Measurements from ENCODE around the gene TRMU.

DNA sequence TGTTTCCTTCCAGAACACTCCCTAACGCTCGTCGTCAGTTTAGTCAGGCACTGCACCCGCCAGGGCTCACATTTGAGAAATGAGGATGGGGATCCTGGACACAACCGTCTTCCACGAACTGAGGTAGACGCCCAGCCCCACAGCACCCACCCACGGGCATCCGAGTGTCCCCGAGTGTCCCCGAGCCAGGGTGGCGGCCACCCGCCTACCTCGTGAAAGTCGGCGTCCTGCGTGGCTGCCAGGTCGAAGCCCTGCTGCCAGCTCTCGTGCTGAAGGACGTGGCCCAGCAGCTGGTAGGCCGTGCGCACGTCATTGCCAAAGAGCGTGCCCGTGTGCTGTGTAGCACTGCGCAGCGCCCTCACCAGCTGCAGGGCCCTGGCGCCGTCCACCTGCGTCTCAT is 53.6 kb downstream of the TRMU start:
- TF ChIP-seq, protein P1, sequence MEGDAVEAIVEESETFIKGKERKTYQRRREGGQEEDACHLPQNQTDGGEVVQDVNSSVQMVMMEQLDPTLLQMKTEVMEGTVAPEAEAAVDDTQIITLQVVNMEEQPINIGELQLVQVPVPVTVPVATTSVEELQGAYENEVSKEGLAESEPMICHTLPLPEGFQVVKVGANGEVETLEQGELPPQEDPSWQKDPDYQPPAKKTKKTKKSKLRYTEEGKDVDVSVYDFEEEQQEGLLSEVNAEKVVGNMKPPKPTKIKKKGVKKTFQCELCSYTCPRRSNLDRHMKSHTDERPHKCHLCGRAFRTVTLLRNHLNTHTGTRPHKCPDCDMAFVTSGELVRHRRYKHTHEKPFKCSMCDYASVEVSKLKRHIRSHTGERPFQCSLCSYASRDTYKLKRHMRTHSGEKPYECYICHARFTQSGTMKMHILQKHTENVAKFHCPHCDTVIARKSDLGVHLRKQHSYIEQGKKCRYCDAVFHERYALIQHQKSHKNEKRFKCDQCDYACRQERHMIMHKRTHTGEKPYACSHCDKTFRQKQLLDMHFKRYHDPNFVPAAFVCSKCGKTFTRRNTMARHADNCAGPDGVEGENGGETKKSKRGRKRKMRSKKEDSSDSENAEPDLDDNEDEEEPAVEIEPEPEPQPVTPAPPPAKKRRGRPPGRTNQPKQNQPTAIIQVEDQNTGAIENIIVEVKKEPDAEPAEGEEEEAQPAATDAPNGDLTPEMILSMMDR (IDR thresholded peaks at IDR 0.05) = no peak
- TF ChIP-seq POLR2A (IDR thresholded peaks at IDR 0.05) = no peak
